A549 treated with AZD9567 at 1 μM for 4 hours (cell line): ENCODE data around the gene FBXL15. TPM values are rescaled to one million over a fixed set of nuclear protein-coding genes. Genes with fewer than 3 reads are reported as not detected.

Source experiments
- total RNA-seq: library from RNA; stranded (reverse); fragments of 200-300 nt; extraction: Qiagen RNA extraction; gene quantifications from 5 replicates; pipeline ENCODE4 v1.2.3, GENCODE V29; 2022; ENCODE audit not compliant: insufficient read depth

FBXL15 gene
- 4.8 to 11.7 TPM (median 11.0 TPM) in 5 replicates for total RNA-seq

GRCh38 chr10:102420714-102421506, at the start of gene FBXL15:
TSS of gene FBXL15 (plus strand) at chr10:102420836. CDS start at chr10:102421130, 294 bp downstream.

DNA sequence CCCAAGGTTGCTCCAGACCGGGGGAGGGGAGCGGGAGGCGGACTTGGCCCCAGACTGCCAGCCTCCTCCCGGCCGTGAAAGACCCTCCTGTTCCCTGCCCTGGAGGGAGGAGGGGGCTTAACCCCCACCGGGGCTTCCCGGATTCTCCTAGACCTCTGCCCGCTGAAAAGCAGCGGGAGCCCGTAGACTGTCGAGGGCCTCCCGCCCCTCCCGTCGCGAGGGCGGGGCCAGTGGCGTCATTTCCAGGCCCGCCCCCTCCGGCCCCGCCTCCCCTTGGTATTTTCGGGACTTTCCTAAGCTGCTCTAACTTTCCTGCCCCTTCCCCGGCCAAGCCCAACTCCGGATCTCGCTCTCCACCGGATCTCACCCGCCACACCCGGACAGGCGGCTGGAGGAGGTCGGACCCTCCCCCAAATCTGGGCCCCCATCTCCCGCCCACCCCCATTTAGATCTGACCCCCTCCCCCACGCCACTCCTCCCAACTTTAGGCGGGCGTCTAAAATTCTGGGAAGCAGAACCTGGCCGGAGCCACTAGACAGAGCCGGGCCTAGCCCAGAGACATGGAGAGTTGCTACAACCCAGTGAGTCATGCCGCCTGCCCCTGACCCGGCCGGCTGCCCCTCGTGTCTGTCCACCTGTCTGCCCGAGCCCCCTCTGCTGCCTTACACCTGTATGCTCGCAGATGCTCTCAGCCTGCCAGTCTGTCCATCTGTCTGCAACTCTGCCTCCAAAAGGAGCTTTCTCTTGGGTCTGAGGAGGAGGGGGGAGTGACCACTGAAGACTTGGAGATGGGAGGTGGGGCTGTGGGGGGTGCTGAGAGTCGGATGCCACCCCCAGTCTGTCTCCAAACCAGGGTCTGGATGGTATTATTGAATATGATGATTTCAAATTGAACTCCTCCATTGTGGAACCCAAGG, 25.0 kb upstream of the FBXL15 start, which contains the start of gene NFKB2:
Gene NFKB2 (plus strand): TSS at position 306 of the 917 bp plus-strand sequence. CDS start 255 bp downstream, at position 561.

GRCh38 chr10:102418622-102419268, 1.9 kb upstream of the FBXL15 start, which contains the start of gene PSD:
TSS of gene PSD (minus strand) at chr10:102418785. CDS start at chr10:102417038, 1,747 bp downstream.

DNA sequence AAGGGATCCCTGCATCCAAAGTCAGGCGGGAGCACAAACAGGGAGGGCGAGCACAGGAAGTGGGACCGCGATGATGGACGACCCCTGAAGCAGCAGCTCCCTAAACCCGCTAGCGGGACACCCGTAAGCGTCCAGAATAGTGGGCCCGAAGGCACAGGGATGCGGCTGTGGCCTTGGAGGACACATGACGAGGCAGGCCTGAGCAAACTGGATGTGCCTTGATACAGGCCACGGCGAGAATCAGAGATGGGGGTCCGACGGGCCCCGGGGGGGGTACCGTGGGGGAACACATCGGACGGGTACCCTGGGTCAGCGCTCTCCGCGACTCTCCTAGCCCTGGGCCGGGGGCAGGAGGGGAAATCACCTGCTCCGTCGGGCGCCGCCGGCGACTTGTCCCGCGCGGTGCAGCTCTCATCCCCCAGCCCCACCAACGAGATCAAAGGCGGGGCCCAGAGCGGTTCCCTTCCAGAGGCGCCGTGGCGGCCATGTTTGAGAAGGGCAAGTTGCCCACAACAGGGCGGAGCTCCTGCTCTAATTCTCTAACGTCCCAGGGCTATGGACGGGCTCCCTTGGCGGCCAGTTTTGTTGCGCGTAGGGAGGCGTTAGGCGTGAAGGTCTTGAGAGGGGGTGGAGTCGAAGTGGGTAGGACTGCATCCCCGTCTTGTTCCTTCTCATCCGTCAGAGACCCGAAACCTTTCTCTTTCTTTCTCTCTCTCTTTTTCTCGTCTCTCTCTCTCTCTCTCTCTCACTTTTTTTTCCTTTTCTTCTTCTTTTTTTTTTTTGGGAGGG, 11.7 kb downstream of the FBXL15 start, which contains the start of gene CUEDC2:
Gene CUEDC2 (minus strand): TSS at position 413 of the 789 bp plus-strand sequence. CDS start 7,386 bp downstream, outside the sequence.

DNA sequence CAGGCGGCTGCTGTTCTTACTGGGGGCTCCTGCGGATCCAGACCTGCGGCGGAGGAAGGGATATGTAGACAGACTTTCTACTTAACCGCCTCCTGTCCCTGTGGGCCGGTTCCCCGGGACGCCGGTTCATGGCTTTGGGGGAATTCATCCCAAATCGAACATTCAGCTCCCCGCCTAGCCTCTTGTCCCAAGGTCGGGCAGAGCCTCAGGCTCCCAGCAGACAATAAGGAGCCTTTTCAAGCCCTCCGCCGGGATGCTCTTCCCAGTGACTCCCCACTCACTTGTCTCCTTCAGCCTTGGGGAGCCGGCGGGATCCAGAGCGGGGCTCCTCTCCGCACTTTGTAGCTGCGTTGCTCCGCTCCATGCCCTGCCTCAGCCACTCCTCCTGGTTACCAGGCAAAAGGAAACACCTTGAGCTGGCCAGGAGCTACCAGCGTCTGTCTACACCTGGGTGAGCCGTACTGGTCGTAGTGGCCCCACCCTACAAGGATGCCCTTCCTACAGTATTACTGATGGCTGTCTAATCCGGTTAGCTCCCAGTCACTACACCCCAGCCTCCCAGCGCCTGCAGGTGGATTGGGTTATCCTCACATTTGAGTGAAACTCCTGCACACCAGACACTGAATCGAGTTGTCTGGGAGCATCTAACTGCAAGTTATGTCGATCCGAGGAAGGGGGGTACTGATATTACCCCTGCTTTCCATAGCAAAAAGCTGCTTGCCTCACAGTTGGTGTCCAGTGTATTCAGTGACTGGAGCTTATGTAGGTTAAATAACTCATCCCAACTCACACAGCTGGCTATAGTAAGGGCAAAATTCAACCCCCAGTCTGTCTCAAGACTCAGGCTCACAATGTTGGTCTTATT, 30.7 kb downstream of the FBXL15 start, which contains the start of gene C10orf95:
Gene C10orf95 (minus strand): TSS at position 439 of the 865 bp plus-strand sequence. CDS start 450 bp downstream, outside the sequence.

Other genes with a start within 250 kb of the FBXL15 start
- 0.31 to 1.5 TPM (median 0.42 TPM) in 5 replicates for gene ELOVL3, start 194.5 kb upstream of the FBXL15 start, total RNA-seq
- 0.35 to 0.70 TPM (median 0.63 TPM) in 4 of 5 replicates, not detected in the other for gene PITX3, start 179.3 kb upstream of the FBXL15 start, total RNA-seq
- gene GBF1, start 175.3 kb upstream of the FBXL15 start, total RNA-seq, result 23.9 to 28.6 TPM (median 27.0 TPM) in 5 replicates
- 41.6 to 72.1 TPM (median 51.9 TPM) in 5 replicates for gene NFKB2, start 25.1 kb upstream of the FBXL15 start, total RNA-seq
- gene PSD, start 2.1 kb upstream of the FBXL15 start, total RNA-seq, result 0.43 to 0.81 TPM (median 0.68 TPM) in 4 of 5 replicates, not detected in the other
- 53.9 to 67.4 TPM (median 66.5 TPM) in 5 replicates for gene CUEDC2, start 11.7 kb downstream of the FBXL15 start, total RNA-seq
- gene C10orf95, start 30.7 kb downstream of the FBXL15 start, total RNA-seq, result 0.05 to 0.15 TPM (median 0.09 TPM) in 3 of 5 replicates, not detected in the others
- 85.2 to 107 TPM (median 93.5 TPM) in 5 replicates for gene ACTR1A, start 81.9 kb downstream of the FBXL15 start, total RNA-seq
- 5.0 to 8.4 TPM (median 7.5 TPM) in 5 replicates for gene SUFU, start 83.1 kb downstream of the FBXL15 start, total RNA-seq
- 36.2 to 41.8 TPM (median 38.8 TPM) in 5 replicates for gene TRIM8, start 223.6 kb downstream of the FBXL15 start, total RNA-seq